Stimulated activated CD8-positive, alpha-beta memory T cell treated with anti-CD3 and anti-CD28 coated beads, Interleukin-4, amount 100 ng/mL, for 48 hours (primary cell): ENCODE data around the gene ADD2.
A peak's percentile ranks its signal among the peaks of the same experiment; 100 is the strongest.

ENCODE experiments used
- DNase-seq: peaks from one replicate; pipeline ENCODE4 v3.0.0-alpha.2; 2020

ADD2 gene

DNA sequence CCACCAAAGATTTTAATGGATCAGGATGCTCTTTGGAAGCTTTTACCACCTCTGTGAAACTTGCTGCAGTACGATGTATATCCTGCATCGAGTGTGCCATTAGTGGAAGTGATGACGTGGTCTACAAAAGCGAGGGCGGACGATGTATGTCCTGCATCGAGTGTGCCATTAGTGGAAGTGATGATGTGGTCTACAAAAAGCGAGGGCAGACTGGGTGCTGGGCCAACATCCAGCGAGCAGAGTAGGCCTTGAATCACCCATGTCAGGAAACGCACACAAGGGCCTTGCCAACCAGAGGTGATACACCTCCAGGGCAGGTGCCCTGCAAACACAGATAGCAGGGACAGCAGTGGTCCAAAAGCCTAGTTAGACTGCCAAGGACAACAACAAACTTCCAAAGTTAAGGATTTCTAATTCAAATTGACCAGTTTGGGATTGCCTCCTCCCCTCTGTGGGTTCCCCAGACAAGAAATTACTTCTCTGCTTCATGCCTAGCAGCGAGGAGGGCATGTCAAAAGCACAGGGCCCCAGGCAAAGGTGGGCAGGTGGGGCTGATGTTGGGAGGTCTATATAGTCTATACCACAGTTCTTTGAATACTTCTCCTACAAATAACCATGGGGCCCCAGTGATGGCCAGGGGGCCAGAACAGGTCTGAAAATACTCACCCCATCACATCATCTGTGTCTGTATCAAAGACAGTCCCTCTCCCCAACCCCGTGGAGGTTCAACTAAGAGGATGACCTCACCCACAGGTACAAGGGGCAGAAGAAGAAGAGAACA is 70.2 kb downstream of the ADD2 start:
- DNase-seq: peak; percentile 14

DNA sequence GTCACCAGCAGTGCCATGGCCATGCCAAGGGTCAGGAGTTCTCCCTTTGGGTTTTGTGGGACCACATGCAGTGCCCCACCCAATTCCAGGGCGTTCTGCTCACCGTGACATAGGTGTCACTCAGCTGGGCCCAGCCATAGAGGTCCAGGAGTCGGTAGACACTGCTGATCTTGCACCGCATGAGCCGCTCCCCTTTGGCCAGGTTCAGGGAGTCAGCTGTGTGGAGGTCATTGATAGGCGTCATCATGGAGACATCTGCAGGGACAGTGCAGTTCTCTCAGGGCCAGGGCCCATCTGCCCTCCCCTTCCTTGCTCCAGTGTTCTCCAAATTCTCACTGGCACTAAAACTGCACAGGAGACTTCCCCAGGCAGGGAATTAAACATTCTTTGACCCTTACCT is 71.9 kb downstream of the ADD2 start:
- DNase-seq: no peak

DNA sequence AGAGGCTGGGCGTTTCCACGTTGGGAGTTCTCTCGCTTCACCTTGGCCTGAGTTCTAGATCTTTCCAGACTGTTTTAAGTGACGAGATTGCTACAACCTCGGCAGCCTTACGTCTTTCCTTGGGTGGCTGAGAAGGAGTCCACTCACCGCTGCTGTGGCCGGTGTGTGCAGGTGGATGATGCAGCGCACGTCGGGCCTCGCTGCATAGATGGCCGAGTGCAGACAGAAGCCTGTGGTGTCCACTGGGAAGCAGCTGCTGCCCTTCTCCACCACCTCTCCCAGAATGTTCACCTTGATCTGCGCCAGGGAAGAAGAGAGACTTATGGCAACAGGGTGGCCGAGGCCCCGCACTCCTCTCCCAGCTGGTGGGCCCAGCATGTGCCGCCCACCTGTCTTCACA is 75.7 kb downstream of the ADD2 start:
- DNase-seq: no peak

DNA sequence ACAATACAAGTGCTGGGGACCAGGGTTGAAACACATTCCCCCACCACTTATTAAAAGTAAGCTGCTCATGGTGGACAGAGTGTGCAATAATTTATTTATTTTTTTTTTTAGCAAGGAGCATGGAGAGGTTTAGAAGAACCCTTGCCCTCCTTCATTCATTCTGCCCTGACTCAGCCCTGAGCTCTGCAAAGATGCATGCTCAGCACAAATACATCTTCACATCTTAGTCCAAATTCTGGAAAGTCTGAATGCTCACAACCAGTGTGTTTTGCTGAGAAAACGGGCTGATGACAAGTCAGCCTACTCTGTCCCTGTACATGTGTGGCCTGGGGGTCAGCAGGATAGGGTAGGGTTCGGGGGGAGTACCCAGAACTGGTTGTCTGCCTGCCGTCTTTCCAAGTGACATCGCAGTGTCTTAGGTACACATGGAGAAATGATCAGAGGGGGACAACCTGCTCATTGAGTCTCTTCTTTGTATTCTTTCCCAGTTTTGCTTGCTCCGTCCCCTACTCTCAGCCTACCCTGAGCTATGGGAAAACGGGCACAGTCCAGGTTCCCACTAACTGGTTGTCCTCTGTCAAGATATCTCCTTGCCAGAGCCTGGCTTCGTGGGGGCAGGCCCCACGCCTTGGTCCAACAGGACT is 76.4 kb downstream of the ADD2 start:
- DNase-seq: no peak

DNA sequence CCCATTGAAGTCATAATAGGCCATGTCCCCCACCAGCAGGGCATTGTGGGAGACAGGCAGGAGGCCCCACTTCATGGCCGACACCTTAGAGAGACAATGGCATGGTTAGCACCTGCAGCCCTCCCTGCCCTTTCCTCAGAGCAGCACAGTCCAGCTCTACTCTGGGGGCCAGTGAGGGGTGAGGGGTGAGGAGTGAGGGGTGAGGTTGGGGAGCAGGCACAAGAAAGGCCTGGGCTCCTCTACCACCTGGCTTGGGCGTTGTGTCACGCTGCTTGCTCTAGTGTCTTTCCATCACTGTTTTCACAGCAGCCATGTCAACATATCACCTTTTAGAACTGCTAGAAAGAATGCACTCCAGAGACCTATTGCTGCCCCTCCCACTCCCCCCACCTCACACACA is 77.2 kb downstream of the ADD2 start:
- DNase-seq: no peak

DNA sequence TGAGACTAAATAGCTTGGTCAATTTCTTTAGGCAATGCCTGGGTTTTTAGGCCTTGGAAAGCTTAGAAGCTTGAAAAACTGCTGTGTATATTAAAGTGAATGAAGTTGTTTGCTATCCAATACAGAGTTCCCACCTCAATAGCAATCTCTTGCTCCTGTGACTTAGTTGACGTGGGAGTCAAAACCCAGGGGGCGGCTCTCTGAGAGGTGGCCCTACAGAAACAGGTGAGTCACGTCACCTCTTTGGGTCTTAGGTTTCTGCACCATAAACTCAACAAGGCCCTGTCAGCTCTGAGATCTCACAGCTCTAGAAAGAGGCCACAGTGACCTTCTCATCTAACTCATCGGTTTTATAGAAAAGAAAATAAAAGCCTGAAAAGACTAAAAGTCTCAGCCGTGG is 79.6 kb downstream of the ADD2 start:
- no peak for DNase-seq

DNA sequence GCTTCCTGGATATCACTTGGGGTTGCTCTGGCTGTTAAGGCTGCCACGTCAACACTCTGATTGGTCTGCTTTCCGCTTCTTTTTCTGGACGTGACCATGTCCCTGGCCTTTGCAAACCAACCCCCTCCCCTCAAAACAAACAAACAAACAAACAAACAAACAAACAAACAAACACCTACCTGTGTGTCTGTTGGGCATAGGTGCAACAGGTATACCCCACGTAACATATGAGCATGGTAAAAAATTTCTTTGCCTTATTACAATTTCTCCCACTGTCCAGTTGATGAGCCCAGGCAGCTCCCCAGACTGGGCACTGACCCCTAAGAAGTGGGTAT is 80.6 kb downstream of the ADD2 start:
- DNase-seq: no peak

DNA sequence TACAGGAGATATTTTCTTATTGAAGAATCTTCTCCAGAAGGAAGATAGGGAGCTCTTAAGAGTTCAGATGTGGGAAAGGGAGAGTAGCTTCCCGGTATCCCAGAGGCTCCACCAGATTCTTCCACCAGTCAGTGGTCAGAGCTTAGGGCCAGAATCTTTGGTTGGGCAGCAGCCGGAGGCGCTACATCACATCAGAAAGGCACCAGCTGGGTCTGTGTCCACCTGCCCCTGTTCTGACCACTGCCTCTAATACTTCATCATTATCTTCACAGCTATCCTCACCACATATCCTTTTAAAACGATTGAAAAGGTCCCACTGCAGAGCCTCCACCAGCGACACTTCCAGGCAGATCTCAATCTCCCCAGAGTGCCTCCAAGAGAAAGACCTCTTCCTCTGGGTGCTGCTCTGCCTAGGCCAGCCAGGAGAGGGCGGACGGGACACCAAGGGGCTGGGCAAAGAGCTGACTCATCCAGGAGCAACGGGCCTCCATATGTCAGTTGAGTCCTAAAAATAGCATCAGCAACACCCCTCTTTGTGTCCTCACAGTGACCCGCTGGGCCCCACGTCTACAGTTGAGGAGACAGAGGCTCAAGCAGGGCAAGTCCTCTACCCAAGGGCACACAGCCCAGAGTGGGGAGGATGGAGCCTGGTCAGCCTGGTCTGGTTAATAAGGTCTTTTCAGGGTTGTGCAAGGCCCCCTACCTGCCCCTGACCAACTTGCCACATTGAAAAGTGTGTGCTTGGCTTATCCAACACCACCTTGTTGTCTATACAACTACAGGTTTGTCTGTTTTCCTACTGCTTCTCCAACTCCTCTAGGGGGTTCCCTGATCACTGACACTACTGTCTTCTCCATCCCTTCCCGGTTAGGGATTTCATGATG is 81.2 kb downstream of the ADD2 start:
- DNase-seq: peak; percentile 48

DNA sequence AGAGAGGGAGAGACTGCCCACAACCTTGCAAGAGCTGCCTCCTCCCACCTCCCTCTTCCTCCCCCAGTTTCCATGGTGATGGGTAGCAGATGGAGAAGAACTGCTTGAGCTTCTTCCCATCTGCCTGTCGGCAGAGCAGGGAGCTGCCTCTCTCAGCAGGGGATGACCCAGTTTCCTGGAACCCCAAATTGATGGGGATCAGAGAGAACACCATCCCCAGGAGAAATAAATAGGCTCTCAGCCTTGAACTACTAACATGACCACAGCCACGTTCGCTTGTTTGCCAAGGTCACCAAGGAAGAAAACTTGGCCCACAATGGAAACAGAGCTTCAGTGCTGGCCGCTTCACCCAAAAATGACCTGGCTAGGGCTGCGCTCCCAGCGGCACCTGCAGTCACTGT is 82.2 kb downstream of the ADD2 start:
- no peak for DNase-seq

DNA sequence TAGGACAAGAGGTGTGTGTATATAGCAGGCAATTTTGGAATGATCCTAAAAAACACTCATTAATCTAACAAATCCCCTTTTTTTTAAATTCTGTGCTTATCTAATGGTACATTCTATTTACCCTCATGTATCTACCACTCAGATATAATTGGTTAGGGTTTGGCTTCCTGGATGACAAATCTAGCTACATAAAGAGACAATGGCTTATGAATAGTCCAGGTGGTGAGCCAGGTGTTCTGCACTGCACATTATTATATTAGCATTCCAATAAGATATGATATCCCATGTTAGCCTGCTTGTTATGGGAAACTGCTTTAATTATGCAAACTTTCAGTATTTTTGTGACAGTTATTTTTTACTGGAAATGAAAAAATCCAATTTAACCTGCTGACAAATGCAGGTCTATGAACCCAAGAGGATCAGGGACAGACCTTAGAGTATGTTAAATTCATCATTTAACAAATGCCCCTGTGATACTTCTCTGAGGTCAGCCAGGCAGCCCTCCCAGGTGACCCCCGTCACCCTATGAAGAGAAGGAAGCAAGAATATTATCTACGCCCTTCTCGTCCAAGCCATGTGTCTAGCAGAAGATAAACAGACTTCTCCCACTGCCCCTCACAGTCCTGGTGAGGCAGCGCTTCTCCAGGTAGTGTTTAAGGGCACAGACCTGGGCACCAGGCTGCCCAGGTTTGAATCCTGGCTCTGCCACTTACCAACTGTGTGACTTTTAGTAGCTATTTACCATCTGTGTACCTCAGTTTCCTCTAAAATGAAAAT is 83.0 kb downstream of the ADD2 start:
- no peak for DNase-seq

DNA sequence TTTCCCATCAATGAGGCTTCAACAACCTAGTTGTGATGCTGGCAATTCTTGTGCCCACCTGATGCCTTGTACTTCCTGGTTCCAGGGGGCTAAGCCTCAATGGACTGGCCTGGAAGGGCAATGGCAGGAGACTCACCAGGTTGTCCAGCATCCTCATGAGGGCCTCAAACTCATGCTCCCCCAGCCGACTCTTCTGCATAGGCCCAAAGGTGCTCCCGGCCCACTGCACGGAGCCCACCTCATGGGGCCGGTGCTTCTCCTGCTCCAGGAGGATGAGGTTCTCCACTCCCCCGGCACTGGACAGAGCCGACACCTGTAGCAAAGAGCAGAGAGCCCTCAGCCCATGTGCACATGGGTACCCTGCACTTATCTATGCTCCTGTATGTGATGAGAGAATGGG is 84.5 kb downstream of the ADD2 start:
- no peak for DNase-seq

DNA sequence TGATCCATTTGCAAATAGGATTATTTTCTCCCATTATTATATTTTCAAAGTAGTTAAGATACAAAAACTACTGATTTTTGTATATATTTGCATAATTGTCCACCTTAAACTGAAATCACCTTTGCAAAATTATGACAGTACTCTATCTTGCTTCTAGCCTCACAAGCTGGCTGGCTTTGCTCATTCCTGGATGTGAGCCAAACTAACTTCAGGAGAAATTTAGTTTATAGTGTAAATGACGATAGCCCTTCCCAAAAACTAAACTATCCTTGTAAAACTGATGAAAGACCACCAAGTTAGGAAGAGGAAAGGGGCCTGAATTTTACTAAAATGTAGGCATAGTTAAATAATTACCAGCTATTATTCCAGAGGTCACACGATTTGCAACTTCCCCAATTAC is 87.3 kb downstream of the ADD2 start:
- no peak for DNase-seq

DNA sequence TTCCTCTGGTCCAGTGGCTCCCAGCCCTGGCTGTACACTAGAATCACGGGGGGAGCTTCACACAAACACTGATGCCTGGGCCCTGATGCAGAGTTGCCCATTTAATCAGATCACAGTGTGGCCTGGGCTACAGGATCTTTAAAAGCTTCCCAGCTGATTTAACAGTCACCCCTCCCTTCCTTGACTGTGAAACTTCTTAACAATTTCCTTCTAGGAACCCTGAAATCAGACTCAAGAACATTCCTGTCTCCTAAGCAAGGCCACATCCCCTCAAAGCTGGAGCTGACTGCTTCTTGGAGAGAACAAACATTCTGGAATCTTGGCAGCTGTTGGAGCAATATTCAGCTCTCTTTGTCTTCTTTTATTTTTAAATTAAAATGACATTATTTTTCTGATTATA is 88.7 kb downstream of the ADD2 start:
- DNase-seq: no peak

DNA sequence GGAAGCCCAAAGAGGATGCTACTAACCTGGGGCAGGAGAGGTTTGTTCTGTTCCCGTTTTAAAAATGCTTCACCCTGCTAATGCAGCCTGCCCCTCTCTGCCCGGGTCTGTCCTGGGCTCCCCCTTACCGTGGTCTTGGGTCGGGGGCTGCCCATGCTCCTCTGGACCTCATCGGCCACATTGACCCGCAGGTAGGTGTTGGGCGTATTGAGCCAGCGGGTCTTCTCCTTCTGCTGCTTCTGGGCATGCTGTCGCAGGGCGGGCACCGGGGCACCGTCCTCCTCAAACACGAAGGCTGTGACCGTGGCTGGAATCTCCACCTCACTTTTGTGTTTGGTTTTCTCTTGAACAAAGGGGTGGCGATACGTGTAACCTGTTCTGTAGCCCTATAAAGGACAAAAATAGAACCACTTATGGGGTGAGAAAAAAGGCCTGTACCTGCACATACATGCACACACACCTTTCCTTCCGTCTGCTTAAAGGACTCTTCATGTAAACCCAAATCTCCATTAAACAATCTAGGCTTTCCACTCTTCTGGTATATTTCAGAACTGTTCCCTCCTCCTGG is 89.3 kb downstream of the ADD2 start:
- DNase-seq: no peak

DNA sequence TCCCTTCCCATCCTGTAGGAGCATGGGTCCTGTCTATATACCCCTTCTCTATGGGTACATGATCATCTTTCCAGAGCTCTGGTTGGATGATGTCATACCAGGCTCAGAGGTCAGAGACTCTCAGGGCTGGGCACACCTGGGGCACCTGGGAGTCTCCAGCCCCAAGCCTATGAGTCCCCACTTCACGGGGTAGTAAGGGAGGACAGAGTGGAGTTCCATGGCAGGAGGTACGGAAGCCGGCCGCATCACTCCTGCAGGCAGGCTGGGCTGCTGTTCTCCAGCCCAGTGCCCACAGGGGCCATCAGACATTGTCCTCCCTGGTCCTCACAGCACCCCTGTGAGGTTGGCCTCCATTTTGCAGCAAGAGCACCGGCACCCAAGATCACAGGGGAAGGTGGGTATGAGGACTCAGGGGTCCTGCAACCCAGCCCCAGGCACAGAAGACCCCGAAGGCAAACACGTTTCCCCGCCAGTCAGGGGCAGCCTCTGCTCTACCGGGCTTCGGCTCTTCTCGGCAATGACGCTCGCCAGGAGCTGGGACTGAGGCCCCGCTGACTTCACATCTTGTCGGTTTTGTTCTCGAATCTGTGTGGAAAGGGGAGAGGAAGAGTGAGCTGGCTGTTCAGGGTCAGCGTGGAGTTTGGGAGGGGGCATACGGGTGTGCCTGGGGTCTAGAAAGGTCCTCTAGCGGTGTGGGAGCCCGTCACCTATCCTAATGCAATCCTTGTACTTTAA is 91.5 kb downstream of the ADD2 start:
- DNase-seq: no peak

DNA sequence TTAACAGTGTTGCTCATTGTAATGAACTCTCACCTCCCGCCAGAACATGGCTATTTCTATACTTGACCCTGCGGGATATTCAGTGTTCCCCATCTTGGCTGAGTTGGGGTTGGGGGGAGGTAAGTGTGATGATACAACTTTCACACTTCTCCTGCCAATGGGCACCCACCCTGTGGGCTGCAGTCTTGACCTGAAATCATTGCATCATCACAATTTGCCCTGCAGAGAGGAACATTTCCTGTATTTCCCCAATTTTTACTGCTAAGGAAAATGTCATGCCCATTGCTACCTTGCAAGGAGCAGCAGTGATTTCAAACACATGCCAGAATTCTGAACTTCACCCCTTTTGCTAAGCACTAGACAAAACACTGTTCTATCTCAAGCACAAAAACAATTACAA is 92.1 kb downstream of the ADD2 start:
- no peak for DNase-seq

DNA sequence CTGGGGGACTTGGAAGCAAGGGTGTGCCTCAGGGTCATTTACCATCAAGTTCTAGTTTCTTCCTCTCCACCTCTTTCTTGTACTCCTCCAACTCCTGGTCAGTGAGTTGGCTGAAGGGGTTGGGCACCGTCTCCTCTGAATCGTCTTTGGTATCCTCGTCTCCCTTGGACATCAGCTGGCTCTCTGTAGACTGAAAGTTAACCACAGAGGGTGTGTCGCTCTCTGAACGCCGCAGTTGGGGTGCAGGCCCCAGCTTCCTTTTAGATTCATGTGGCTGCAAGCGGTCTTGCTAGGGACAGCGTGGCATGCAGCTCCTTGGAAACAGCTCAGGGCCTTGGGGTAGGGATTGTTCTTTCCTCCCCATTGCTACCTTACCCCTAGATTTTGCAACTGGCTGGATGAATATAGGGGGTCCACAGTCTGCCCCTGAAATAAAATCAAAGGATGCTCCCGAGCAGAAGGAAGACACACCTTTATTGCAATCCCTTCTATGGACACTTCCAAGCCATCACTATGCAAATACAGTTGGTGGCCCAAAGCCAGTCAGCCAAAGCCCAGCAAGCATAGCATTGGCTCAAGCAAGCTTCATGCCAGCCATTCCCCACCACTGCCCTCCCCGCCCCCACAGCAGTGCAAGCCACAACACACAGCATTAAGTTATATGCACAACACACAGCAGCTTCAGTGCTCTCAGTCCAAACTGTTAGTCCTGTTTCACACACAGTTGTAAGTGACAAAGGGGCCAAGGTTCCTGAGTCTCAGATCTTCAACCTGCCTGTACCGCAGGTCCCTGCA is 93.2 kb downstream of the ADD2 start:
- DNase-seq: no peak

DNA sequence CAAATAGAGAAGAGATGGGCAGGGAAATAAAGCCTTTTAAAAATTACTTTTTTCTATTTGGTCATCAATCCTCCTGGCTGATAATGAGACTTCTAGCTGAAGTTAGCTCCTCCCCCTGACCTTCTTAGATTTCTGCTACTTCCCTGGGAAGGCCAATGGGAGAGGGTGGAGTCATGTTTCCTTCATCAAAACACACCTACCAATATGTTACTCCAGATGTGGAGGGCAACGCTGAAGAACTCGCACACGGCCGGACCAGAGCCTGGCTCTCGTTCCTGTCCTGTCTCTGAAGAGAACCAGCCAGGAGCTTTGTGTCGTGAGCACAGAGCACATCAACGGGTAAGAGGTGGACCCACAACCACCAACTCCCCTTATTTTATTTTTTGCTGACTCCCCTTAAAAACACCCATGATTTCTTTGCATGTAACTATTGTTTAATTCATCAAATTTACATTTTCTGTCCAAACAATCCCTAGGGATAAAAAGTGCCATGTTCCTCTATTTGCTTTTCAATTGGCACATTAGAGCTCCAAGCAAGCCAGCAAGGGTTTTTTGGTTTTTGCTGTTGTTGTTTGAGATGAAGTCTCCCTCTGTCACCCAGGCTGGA is 94.9 kb downstream of the ADD2 start:
- DNase-seq: no peak

DNA sequence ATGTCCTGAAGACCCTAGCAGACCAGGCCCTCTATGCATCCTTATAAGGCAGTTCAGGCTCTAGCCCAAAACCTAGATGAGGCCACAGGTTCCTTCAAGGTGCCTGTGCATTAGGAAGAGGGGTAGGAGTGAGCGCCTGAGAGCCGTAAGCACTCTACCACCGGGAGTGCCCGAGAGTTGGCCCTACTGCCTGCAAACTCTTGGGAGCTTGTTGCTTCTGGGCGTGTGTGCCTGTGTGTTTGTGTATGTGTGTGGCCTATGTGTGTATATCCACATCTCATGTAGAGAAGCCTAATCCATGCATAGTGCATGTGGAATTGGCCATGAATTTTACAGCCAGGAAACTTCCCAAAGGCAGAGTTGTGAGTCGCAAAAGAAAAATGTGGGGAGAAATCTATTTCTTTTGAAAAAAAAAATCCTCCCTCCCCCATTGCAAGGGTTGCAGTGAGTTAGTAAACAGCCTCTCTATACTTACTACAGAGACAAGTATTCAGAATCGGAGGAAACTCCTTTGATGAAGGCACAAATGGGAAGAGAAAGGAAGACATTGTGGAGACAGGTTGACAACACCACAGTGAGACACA is 96.8 kb downstream of the ADD2 start:
- DNase-seq: no peak

DNA sequence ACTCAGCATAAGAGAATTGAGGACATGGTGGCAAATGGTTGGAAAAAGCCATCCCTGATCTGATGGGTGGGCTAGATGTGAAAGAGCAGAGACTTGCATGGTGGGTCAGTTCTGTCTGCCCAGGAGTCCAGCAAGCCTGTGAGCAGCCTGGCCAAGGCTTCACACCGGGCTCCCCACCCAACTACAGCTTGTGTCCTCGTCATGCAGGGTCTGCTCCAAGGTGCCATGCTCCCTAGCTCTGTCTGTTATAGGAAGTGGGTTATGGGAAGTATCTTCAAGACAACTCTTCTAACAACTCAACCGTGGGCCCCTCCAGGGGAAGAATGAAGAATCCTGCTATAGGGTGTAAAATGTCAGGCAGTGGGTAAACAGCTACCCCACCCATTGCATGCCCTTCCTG is 97.4 kb downstream of the ADD2 start:
- no peak for DNase-seq
